IPS-20b (cell line): Measurements from ENCODE around the gene STRIT1.

Source experiments
- H3K27ac ChIP-seq: one replicate; pipeline ENCODE4 v1.5.1; 2013; ENCODE audit warnings: low read length
- H3K27me3 ChIP-seq: 2 replicates; pipeline ENCODE4 v1.6.1; 2013; ENCODE audit warnings: mild to moderate bottlenecking, low read length, inconsistent platforms; ENCODE audit not compliant: insufficient read depth
- H3K36me3 ChIP-seq: 2 replicates; pipeline ENCODE4 v1.6.1; 2013; ENCODE audit warnings: low read depth, mild to moderate bottlenecking, inconsistent platforms, low read length, moderate library complexity; ENCODE audit not compliant: insufficient read depth
- H3K4me1 ChIP-seq: 2 replicates; pipeline ENCODE4 v1.6.1; 2013; ENCODE audit warnings: mild to moderate bottlenecking, control low read depth, inconsistent platforms, low read length, moderate library complexity; ENCODE audit not compliant: insufficient read depth
- H3K4me3 ChIP-seq: 2 replicates; pipeline ENCODE4 v1.5.1; 2013; ENCODE audit warnings: mild to moderate bottlenecking, low read length, inconsistent platforms
- H3K9ac ChIP-seq: 2 replicates; pipeline ENCODE4 v1.6.1; 2013; ENCODE audit warnings: low read depth, mild to moderate bottlenecking, inconsistent platforms, low read length, moderate library complexity
- H3K9me3 ChIP-seq: 2 replicates; pipeline ENCODE4 v1.6.1; 2013; ENCODE audit warnings: mild to moderate bottlenecking, low read depth, low read length, inconsistent platforms; ENCODE audit not compliant: insufficient read depth

Gene STRIT1

DNA sequence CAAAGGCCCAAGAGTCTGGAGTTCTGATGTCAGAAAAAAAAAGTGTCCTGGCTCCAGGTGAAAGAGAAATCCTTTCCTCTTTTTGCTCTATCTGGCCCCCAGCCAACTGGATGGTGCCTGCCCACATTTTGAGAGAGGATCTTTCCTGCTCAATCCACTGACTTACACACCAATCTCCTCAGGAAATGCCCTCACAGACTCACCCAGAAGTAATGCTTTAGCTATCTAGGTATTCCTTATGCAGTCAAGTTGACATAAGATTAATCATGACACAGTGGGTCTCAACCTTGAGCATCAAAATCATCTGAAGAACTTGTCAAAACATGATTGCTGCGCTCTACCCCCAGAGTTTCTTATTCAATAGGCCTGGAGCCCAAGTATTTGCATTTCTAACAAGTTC, 31.2 kb downstream of the STRIT1 start:
- Histone ChIP-seq H3K9me3 (no peaks in the 10 kb centered on the region), H3K4me1 (no peaks in the 10 kb centered on the region), H3K9ac (no peak overlapping the region), H3K27me3 (no peaks in the 10 kb centered on the region), H3K4me3 (no peak overlapping the region), H3K36me3 (no peaks in the 10 kb centered on the region), H3K27ac (no peak overlapping the region)

DNA sequence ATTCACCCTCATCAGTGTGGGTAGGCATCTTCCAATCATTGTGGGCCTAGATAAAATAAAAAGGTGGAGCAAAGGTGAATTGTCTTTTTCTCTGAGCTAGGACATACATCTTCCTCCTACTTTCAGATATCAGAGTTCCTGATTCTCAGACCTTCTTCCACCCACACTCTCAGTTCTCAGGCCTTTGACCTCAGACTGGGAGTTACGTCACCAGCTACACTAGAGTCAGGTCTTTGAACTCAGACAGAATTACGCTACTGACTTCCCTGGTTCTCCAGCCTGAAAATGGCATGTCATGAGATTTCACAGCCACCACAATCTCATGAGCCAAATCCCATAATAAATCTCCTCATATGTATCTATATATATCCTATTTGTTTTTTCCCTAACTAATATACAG, 39.0 kb downstream of the STRIT1 start:
- Histone ChIP-seq H3K36me3 (no peaks in the 10 kb centered on the region), H3K9ac (no peak overlapping the region), H3K27ac (no peak overlapping the region), H3K9me3 (no peaks in the 10 kb centered on the region), H3K4me1 (no peaks in the 10 kb centered on the region), H3K4me3 (no peak overlapping the region), H3K27me3 (no peaks in the 10 kb centered on the region)

DNA sequence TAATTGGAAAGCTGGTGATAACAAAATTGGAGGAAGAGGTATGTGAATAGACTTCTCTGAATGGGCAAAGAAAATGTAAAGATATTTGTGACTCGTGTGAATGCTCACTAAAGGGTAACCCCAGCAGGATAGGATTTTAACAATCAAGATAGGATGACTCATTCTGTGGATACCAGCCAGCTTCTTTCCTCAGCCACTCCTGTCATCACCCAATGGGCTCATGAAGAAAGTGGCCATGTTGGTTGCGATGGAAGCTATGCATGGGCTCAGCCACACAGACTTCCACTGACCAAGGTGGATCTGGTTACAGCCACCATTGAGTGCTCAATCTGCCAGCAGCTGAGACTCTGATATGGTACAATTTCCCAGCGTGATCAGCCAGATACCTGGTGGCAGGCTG, 40.9 kb downstream of the STRIT1 start:
- no peaks in the 10 kb centered on the region for H3K36me3 ChIP-seq
- H3K27me3 ChIP-seq, result no peaks in the 10 kb centered on the region
- no peak overlapping the region for H3K4me3 ChIP-seq
- no peak overlapping the region for H3K9ac ChIP-seq
- H3K4me1 ChIP-seq, result no peaks in the 10 kb centered on the region
- no peaks in the 10 kb centered on the region for H3K9me3 ChIP-seq
- H3K27ac ChIP-seq, result no peak overlapping the region

DNA sequence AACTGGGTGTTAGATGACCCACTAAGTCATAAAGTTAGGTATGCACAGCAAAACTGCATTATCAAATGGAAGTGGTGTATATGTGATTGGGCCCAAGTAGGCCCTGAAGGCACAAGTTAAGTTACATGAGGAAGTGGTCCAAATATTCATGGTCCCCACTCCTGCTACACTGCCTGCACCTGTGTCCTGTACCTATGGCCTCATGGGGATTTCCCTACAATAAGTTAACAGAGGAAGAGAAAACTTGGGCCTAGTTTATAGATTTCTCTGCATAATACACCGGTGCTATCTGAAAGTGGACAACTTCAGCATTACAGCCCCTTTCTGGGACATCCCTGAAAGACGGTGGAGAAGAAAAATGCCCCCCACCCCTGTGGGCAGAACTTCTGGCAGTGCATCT, 41.5 kb downstream of the STRIT1 start:
- Histone ChIP-seq H3K36me3 (no peaks in the 10 kb centered on the region), H3K4me3 (no peak overlapping the region), H3K27me3 (no peaks in the 10 kb centered on the region), H3K27ac (no peak overlapping the region), H3K9ac (no peak overlapping the region), H3K4me1 (no peaks in the 10 kb centered on the region), H3K9me3 (no peaks in the 10 kb centered on the region)

DNA sequence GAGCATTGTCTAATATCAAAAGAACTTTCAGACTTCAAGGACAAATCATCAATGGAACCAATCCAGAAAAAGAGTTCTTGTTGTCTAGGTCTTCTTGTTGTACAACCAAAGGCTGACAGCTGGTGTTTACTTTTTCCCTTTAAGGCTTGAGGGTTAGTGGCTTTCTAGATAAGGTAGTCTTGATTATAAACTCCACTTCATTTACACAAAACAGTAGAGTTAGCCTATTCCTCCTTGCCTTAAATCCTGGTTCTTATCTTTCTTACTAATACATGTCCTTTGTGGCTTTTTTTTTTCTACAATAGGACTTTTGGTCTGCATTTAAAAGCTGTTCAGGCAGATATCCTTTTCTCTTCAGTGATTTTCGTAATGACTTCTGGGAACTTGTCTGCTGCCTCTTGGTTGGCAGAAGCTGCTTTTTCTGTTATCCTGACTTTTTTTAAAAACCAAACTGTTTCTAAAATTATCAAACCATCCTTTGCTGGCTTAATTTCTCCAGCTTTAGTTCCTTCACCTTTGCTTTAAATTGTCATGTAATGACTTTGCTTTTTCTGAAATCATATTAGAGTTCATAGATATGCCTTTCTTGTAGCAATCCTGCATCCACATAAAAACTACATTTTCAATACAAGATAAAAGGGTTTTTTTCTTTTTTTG, 44.8 kb downstream of the STRIT1 start:
- H3K9me3 ChIP-seq, result no peaks in the 10 kb centered on the region
- H3K36me3 ChIP-seq, result no peaks in the 10 kb centered on the region
- H3K4me3 ChIP-seq, result no peak overlapping the region
- no peak overlapping the region for H3K27ac ChIP-seq
- H3K27me3 ChIP-seq, result no peaks in the 10 kb centered on the region
- H3K9ac ChIP-seq, result no peak overlapping the region
- no peaks in the 10 kb centered on the region for H3K4me1 ChIP-seq

DNA sequence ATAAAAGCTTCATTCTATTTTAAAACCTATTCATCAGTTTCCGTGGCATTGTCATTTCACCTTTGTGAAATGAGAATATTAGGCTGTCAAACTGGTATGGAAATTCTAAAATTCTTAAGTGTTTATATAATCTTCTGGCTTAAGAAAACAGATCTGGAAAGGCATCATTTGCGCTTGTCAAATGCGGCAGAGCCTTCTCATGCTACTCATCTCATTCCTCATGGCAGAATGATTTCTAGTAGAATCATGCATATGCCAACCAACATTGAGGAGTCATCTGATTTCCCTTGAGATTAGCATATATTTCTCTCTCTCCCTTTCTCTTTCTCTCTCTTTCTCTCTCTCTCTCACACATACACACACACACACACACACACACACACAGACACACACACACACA, 48.8 kb downstream of the STRIT1 start:
- Histone ChIP-seq H3K9me3 (peaks cover 1% of the 10 kb centered on the region; the same call in 1 of the 2 replicates), H3K4me3 (no peak overlapping the region), H3K27me3 (no peaks in the 10 kb centered on the region), H3K4me1 (no peaks in the 10 kb centered on the region), H3K9ac (no peak overlapping the region), H3K36me3 (no peaks in the 10 kb centered on the region; the same call in 1 of the 2 replicates), H3K27ac (no peak overlapping the region)

DNA sequence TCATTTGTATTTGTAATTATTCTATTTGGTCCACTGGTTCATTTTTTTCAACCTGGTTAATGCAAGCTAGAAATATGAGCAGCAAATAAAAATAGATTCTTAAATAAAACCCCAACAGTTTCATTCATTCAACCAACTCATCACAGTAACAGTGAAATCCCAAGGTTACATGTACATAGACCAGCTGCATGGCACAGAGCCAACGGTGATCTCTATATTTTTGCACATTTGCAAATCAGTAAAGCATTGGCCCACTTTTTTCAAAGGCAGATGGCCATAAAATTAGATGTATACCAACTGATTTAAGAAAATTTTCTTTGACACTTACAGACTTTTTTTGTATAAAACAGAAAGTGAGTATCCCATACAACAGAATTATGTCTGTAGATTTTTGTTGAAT, 49.3 kb downstream of the STRIT1 start:
- Histone ChIP-seq H3K9me3 (peaks cover 6% of the 10 kb centered on the region; the same call in 1 of the 2 replicates), H3K4me3 (no peak overlapping the region), H3K9ac (no peak overlapping the region), H3K4me1 (no peaks in the 10 kb centered on the region), H3K36me3 (no peaks in the 10 kb centered on the region; the same call in 1 of the 2 replicates), H3K27me3 (no peaks in the 10 kb centered on the region), H3K27ac (no peak overlapping the region)

DNA sequence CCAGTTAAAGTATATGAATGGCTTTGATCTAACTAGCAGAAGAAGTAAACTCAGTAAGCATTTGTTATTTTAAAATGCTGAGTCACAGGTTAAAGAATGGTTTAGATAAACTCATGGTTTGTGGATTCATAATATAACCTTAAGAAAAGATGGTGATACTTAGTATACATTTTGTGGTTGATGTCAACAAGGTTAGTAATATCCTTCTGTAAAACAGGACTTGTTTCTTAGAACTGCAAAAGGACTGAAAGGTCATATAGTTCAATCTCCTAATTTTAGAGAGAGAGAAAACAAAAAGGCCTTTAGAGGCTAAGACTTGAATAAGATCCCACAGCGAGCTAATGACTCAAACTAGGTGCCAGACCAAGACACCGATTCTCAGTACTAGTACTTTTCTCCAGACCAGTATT, 50.0 kb downstream of the STRIT1 start:
- H3K4me1 ChIP-seq, result no peaks in the 10 kb centered on the region
- no peak overlapping the region for H3K27ac ChIP-seq
- no peaks in the 10 kb centered on the region; the same call in 1 of the 2 replicates for H3K36me3 ChIP-seq
- H3K9me3 ChIP-seq, result peaks cover 7% of the 10 kb centered on the region; the same call in 1 of the 2 replicates
- no peaks in the 10 kb centered on the region for H3K27me3 ChIP-seq
- no peak overlapping the region for H3K4me3 ChIP-seq
- no peak overlapping the region for H3K9ac ChIP-seq

DNA sequence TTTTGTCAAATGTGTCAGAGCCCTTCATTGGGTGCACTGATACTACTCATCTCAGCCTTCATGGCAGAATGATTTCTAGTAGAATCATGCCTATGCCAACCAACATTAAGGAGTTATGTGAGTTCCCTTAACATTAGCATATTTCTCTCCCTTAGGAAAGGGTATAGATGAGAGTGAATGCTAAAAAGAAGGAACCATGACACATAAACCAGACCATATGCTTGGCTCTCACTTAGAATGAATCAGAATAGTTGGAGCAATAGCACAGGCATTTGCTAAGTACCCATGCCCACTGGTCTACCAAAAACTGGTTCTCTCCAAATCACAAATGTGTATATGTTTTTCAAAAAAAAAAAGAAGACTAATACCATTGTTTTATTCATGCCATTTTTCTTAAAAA, 51.1 kb downstream of the STRIT1 start:
- Histone ChIP-seq H3K4me1 (no peaks in the 10 kb centered on the region), H3K27ac (no peak overlapping the region), H3K27me3 (no peaks in the 10 kb centered on the region), H3K9ac (no peak overlapping the region), H3K36me3 (no peaks in the 10 kb centered on the region; the same call in 1 of the 2 replicates), H3K9me3 (peaks cover 7% of the 10 kb centered on the region; the same call in 1 of the 2 replicates), H3K4me3 (no peak overlapping the region)

DNA sequence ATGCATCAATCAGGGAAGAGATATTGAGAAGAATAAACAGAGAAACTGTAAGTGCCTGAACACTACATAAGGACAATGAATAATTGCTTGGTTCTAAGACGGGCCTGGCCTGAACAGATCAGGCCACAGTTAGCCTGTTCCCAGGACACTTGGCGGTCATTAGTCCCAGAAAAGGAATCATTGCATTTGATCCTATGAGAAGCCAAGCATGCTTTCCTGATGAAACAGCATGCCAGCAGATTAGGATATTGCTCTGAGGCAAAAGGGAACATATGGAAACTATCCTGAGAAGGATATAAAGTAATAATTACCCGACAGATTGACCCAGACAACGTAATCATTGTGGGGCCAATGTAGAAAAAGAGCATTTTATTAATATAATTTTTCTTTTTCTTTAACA, 51.9 kb downstream of the STRIT1 start:
- Histone ChIP-seq H3K4me1 (no peaks in the 10 kb centered on the region), H3K27me3 (no peaks in the 10 kb centered on the region), H3K9me3 (peaks cover 7% of the 10 kb centered on the region; the same call in 1 of the 2 replicates), H3K36me3 (no peaks in the 10 kb centered on the region; the same call in 1 of the 2 replicates), H3K4me3 (no peak overlapping the region), H3K9ac (no peak overlapping the region), H3K27ac (no peak overlapping the region)
